ENCODE measurements around the gene RIMKLA. TPM values are rescaled to one million over a fixed set of nuclear protein-coding genes. Genes with fewer than 3 reads are reported as not detected.

The RIMKLA gene
- total and polyA plus RNA-seq, 2 of the 13 experiments (the other 11 are each of a cell fraction or from before 2014, with no cell fraction given) = 2.5 to 3.8 TPM

DNA sequence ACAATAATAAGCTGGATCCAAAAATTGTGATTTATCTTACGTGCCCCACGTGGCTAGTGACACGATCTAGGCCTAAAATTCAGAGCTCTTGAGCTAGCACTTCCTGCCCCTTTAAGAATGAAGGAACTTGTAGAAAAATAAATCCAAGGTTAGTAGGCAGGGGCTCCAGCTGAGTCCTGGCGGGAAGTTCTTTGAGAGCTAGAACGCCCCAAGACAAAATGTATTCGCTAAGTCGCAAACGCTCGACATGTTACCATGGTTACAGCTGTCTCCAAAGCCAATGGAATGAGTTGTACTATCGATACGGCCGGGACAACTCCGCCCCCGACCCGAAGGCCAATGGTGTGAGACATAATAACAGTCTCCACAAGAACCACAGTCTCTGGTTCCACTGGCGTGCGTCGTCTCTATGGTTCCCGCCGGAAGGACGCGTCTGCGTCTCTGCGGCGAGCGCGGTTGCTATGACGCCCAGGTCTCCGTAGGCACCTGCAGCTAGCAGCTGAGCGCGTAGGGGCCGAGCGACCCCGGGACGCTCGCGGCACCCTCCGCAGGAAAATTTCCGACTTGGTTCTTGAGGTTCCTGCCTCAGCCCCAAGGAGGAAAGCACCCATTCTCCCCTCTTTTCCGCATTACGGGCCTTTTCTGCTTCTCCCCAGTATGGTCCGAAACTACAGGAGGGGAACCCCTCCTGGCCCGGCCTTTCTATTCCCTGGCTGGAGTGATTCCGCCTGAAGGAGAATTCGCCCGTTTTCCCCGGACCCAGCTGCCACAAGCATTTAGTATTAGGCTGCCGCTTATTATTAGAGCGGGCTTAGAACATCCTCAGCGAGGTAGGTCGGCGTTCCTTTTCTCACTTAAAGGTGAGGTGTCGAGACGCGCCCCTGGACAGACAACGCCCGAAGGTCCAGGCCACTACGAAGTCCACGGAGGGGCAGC, 82.5 kb downstream of the RIMKLA start, which contains the start of gene CCDC30 (continued):
- TF ChIP-seq, protein P1, sequence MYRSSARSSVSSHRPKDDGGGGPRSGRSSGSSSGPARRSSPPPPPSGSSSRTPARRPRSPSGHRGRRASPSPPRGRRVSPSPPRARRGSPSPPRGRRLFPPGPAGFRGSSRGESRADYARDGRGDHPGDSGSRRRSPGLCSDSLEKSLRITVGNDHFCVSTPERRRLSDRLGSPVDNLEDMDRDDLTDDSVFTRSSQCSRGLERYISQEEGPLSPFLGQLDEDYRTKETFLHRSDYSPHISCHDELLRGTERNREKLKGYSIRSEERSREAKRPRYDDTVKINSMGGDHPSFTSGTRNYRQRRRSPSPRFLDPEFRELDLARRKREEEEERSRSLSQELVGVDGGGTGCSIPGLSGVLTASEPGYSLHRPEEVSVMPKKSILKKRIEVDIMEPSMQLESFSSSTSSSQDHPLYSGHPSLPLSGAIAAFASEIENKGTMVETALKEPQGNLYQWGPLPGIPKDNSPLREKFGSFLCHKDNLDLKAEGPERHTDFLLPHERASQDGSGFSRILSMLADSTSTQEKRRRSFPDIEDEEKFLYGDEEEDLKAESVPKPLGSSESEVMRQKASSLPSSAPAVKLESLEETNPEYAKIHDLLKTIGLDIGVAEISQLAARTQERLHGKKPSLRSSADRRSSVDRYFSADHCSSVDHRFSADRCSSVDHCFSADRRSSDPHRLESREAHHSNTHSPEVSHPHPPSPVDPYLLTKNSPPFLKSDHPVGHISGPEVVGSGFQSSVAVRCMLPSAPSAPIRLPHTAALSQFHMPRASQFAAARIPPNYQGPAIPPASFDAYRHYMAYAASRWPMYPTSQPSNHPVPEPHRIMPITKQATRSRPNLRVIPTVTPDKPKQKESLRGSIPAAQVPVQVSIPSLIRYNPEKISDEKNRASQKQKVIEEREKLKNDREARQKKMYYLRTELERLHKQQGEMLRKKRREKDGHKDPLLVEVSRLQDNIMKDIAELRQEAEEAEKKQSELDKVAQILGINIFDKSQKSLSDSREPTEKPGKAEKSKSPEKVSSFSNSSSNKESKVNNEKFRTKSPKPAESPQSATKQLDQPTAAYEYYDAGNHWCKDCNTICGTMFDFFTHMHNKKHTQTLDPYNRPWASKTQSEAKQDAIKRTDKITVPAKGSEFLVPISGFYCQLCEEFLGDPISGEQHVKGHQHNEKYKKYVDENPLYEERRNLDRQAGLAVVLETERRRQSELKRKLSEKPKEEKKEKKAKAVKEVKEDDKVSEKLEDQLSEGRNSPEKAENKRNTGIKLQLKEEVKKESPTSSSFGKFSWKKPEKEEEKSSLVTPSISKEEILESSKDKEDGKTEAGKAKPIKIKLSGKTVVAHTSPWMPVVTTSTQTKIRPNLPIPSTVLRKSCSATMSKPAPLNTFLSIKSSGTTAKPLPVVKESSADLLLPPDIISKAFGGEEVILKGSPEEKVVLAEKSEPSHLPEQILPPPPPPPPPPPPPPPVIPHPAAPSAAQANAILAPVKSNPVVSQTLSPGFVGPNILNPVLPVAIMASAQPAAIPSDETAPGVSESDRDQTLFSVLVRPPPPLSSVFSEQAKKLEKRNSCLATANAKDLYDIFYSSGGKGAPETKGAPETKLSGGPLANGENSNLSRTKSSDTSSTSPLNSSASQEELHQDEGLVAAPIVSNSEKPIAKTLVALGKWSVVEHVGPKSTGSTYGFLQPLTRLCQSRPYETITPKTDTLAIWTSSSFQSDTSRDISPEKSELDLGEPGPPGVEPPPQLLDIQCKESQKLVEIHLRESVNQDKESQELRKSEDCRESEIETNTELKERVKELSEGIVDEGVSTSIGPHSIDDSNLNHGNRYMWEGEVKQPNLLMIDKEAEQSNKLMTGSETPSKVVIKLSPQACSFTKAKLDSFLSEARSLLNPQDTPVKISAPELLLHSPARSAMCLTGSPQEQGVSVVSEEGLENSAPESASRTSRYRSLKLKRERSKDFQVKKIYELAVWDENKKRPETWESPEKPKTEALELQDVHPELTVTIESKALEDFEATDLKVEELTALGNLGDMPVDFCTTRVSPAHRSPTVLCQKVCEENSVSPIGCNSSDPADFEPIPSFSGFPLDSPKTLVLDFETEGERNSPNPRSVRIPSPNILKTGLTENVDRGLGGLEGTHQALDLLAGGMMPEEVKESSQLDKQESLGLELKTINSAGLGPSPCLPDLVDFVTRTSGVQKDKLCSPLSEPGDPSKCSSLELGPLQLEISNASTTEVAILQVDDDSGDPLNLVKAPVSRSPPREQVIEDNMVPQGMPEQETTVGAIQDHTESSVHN (CRISPR knock-in tag; IDR thresholded peaks at IDR 0.05) = no peak
- TF ChIP-seq ZNF441 (CRISPR knock-in tag; IDR thresholded peaks at IDR 0.05; ENCODE audit: borderline replicate concordance) = no peak
- no peak for TF ChIP-seq RORA (CRISPR knock-in tag; IDR thresholded peaks at IDR 0.05)
- TF ChIP-seq ZBTB7B (CRISPR knock-in tag; IDR thresholded peaks at IDR 0.05) = peak; percentile 48; the same call in 1 of the 2 replicates
- TF ChIP-seq HNRNPUL1 (IDR thresholded peaks at IDR 0.05; ENCODE audit: low read depth, low read length) = no peak
- TF ChIP-seq ZNF552 (CRISPR knock-in tag; IDR thresholded peaks at IDR 0.05; ENCODE audit: borderline replicate concordance) = no peak
- TF ChIP-seq, protein P2, sequence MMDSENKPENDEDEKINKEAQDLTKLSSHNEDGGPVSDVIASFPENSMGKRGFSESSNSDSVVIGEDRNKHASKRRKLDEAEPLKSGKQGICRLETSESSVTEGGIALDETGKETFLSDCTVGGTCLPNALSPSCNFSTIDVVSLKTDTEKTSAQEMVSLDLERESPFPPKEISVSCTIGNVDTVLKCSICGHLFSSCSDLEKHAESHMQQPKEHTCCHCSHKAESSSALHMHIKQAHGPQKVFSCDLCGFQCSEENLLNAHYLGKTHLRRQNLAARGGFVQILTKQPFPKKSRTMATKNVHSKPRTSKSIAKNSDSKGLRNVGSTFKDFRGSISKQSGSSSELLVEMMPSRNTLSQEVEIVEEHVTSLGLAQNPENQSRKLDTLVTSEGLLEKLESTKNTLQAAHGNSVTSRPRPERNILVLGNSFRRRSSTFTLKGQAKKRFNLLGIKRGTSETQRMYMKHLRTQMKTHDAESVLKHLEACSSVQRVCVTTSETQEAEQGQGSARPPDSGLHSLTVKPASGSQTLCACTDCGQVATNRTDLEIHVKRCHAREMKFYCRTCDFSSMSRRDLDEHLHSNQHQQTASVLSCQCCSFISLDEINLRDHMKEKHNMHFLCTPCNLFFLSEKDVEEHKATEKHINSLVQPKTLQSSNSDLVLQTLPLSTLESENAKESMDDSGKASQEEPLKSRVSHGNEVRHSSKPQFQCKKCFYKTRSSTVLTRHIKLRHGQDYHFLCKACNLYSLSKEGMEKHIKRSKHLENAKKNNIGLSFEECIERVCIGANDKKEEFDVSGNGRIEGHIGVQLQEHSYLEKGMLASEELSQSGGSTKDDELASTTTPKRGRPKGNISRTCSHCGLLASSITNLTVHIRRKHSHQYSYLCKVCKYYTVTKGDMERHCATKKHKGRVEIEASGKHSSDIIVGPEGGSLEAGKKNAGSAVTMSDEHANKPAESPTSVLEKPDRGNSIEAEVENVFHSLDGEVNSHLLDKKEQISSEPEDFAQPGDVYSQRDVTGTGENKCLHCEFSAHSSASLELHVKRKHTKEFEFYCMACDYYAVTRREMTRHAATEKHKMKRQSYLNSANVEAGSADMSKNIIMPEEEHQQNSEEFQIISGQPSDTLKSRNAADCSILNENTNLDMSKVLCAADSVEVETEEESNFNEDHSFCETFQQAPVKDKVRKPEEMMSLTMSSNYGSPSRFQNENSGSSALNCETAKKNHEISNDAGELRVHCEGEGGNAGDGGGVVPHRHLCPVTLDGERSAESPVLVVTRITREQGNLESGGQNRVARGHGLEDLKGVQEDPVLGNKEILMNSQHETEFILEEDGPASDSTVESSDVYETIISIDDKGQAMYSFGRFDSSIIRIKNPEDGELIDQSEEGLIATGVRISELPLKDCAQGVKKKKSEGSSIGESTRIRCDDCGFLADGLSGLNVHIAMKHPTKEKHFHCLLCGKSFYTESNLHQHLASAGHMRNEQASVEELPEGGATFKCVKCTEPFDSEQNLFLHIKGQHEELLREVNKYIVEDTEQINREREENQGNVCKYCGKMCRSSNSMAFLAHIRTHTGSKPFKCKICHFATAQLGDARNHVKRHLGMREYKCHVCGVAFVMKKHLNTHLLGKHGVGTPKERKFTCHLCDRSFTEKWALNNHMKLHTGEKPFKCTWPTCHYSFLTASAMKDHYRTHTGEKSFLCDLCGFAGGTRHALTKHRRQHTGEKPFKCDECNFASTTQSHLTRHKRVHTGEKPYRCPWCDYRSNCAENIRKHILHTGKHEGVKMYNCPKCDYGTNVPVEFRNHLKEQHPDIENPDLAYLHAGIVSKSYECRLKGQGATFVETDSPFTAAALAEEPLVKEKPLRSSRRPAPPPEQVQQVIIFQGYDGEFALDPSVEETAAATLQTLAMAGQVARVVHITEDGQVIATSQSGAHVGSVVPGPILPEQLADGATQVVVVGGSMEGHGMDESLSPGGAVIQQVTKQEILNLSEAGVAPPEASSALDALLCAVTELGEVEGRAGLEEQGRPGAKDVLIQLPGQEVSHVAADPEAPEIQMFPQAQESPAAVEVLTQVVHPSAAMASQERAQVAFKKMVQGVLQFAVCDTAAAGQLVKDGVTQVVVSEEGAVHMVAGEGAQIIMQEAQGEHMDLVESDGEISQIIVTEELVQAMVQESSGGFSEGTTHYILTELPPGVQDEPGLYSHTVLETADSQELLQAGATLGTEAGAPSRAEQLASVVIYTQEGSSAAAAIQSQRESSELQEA (CRISPR knock-in tag; IDR thresholded peaks at IDR 0.05; ENCODE audit: not compliant biosample characterization) = no peak
- no peak for TF ChIP-seq MAFK (conservative IDR thresholded peaks at IDR 0.05 in 1 of 2, IDR thresholded peaks at IDR 0.05 in 1 of 2; ENCODE audit: low read length in 2 of 2)
- TF ChIP-seq TBL1XR1 (IDR thresholded peaks at IDR 0.05; ENCODE audit: borderline replicate concordance, low read length, partially characterized antibody) = no peak
- TF ChIP-seq, protein P3, sequence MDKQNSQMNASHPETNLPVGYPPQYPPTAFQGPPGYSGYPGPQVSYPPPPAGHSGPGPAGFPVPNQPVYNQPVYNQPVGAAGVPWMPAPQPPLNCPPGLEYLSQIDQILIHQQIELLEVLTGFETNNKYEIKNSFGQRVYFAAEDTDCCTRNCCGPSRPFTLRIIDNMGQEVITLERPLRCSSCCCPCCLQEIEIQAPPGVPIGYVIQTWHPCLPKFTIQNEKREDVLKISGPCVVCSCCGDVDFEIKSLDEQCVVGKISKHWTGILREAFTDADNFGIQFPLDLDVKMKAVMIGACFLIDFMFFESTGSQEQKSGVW (CRISPR knock-in tag; IDR thresholded peaks at IDR 0.05; ENCODE audit: borderline replicate concordance) = no peak

Measured in HepG2 (cell line).